Liver (tissue), 3 donors: ENCODE data around the gene EPB41L4B.
"Not testable (repeated sequence)": the region's sequence is repeated elsewhere in the genome, so short reads cannot be mapped to it uniquely, and the experiment has no call there.

ENCODE experiments used
- ATF3 ChIP-seq: IDR thresholded peaks from 2 replicates; pipeline ENCODE4 v1.6.1; 2016; ENCODE audit warnings: antibody characterized with exemption
- EGR1 ChIP-seq, 2 donors: IDR thresholded peaks; 2 replicates each; pipeline ENCODE4 v1.6.1; 2016 to 2018; ENCODE audit warnings: antibody characterized with exemption in 2 of 2, low read depth in 2 of 2
- GABPA ChIP-seq, 2 donors: IDR thresholded peaks in 1 of 2; conservative IDR thresholded peaks in 1 of 2; 2 replicates each; pipeline ENCODE4 v1.6.1; 2016; ENCODE audit warnings: antibody characterized with exemption in 2 of 2, mild to moderate bottlenecking in 1 of 2, moderate library complexity in 1 of 2
- HNF4A ChIP-seq, 2 donors: conservative IDR thresholded peaks; 2 replicates each; pipeline ENCODE4 v1.6.1; 2016; ENCODE audit warnings: antibody characterized with exemption in 2 of 2, mild to moderate bottlenecking in 2 of 2
- JUND ChIP-seq, 2 donors: IDR thresholded peaks; 2 replicates each; pipeline ENCODE4 v1.6.1; 2016; ENCODE audit warnings: antibody characterized with exemption in 2 of 2
- MAX ChIP-seq: IDR thresholded peaks from 2 replicates; pipeline ENCODE4 v1.6.1; 2016; ENCODE audit warnings: antibody characterized with exemption
- SP1 ChIP-seq: IDR thresholded peaks from 2 replicates; pipeline ENCODE4 v1.6.1; 2018; ENCODE audit warnings: antibody characterized with exemption, mild to moderate bottlenecking
- TAF1 ChIP-seq: conservative IDR thresholded peaks from 2 replicates; pipeline ENCODE4 v1.6.1; 2016; ENCODE audit warnings: antibody characterized with exemption, mild to moderate bottlenecking
- YY1 ChIP-seq: IDR thresholded peaks from 2 replicates; pipeline ENCODE4 v1.6.1; 2016; ENCODE audit warnings: antibody characterized with exemption, mild to moderate bottlenecking
- TF ChIP-seq, protein P1 (sequence below): IDR thresholded peaks from 2 replicates; pipeline ENCODE4 v1.6.1; 2016; ENCODE audit warnings: antibody characterized with exemption, mild to moderate bottlenecking
- TF ChIP-seq, protein P2 (sequence below): fragments of 150-350 bp; IDR thresholded peaks from 2 replicates; pipeline ENCODE4 v1.5.1; 2017; ENCODE audit warnings: improper control_type of control experiment, low read depth, low read length; ENCODE audit not compliant: missing input control
- donor health status: healthy.
- donor health status: healthy.

GRCh38 chr9:109358968-109359603 lies 38.2 kb upstream of the EPB41L4B start:
- not testable (repeated sequence) for TF ChIP-seq YY1; HNF4A (conservative IDR thresholded peaks at IDR 0.05); MAX; JUND (IDR thresholded peaks at IDR 0.05); SP1; TAF1; GABPA (IDR thresholded peaks at IDR 0.05 in 1 of 2, conservative IDR thresholded peaks at IDR 0.05 in 1 of 2); ATF3; EGR1 (IDR thresholded peaks at IDR 0.05; ENCODE audit: low read depth in 2 of 2)
- TF ChIP-seq, protein P1, sequence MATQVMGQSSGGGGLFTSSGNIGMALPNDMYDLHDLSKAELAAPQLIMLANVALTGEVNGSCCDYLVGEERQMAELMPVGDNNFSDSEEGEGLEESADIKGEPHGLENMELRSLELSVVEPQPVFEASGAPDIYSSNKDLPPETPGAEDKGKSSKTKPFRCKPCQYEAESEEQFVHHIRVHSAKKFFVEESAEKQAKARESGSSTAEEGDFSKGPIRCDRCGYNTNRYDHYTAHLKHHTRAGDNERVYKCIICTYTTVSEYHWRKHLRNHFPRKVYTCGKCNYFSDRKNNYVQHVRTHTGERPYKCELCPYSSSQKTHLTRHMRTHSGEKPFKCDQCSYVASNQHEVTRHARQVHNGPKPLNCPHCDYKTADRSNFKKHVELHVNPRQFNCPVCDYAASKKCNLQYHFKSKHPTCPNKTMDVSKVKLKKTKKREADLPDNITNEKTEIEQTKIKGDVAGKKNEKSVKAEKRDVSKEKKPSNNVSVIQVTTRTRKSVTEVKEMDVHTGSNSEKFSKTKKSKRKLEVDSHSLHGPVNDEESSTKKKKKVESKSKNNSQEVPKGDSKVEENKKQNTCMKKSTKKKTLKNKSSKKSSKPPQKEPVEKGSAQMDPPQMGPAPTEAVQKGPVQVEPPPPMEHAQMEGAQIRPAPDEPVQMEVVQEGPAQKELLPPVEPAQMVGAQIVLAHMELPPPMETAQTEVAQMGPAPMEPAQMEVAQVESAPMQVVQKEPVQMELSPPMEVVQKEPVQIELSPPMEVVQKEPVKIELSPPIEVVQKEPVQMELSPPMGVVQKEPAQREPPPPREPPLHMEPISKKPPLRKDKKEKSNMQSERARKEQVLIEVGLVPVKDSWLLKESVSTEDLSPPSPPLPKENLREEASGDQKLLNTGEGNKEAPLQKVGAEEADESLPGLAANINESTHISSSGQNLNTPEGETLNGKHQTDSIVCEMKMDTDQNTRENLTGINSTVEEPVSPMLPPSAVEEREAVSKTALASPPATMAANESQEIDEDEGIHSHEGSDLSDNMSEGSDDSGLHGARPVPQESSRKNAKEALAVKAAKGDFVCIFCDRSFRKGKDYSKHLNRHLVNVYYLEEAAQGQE: not testable (repeated sequence)
- TF ChIP-seq, protein P2, sequence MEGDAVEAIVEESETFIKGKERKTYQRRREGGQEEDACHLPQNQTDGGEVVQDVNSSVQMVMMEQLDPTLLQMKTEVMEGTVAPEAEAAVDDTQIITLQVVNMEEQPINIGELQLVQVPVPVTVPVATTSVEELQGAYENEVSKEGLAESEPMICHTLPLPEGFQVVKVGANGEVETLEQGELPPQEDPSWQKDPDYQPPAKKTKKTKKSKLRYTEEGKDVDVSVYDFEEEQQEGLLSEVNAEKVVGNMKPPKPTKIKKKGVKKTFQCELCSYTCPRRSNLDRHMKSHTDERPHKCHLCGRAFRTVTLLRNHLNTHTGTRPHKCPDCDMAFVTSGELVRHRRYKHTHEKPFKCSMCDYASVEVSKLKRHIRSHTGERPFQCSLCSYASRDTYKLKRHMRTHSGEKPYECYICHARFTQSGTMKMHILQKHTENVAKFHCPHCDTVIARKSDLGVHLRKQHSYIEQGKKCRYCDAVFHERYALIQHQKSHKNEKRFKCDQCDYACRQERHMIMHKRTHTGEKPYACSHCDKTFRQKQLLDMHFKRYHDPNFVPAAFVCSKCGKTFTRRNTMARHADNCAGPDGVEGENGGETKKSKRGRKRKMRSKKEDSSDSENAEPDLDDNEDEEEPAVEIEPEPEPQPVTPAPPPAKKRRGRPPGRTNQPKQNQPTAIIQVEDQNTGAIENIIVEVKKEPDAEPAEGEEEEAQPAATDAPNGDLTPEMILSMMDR: not testable (repeated sequence)
